OCI-LY3 (cell line): Measurements from ENCODE around the gene CACNA1C.

Source experiments
- EZH2phosphoT487 ChIP-seq: fragments of 200-600 bp; shearing (Covaris generic); IDR thresholded peaks from 2 replicates; pipeline ENCODE4 v1.6.1; 2018; ENCODE audit warnings: antibody characterized with exemption, mixed run types, low read depth
- TF ChIP-seq, protein P1 (sequence below): fragments of 200-600, 300-600 bp; sonication (generic); IDR thresholded peaks from 2 replicates; pipeline ENCODE4 v1.5.1; 2014; ENCODE audit warnings: antibody characterized with exemption, low read length, low read depth

DNA sequence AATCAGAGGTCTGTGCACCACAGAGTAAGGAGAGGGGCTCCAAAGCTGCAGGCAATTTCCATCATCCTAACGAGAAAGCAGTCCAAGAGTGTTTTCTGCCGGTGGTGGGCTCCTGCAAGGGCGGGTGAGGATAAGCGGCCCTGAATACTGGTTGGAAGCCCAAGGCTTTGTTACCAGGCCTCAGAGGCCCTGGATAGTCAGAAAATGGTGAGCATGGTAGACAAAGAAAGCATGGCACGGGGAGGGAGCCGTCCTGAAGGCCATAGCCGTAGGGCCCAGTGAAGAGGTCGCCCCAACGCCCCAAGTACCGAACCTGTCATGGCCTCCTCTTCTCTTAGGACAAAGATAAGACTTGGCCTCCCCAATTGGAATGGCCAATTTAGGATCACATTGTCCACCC, 435.3 kb downstream of the CACNA1C start:
- TF ChIP-seq, protein P1, sequence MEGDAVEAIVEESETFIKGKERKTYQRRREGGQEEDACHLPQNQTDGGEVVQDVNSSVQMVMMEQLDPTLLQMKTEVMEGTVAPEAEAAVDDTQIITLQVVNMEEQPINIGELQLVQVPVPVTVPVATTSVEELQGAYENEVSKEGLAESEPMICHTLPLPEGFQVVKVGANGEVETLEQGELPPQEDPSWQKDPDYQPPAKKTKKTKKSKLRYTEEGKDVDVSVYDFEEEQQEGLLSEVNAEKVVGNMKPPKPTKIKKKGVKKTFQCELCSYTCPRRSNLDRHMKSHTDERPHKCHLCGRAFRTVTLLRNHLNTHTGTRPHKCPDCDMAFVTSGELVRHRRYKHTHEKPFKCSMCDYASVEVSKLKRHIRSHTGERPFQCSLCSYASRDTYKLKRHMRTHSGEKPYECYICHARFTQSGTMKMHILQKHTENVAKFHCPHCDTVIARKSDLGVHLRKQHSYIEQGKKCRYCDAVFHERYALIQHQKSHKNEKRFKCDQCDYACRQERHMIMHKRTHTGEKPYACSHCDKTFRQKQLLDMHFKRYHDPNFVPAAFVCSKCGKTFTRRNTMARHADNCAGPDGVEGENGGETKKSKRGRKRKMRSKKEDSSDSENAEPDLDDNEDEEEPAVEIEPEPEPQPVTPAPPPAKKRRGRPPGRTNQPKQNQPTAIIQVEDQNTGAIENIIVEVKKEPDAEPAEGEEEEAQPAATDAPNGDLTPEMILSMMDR, result no peak
- TF ChIP-seq EZH2phosphoT487, result no peak
